HG02642 (cell line): Measurements from ENCODE around the gene FAM114A1.

Experiments used
- ATAC-seq: cut with Tn5 transposase; IDR thresholded peaks from one replicate; pipeline ENCODE4 v1.9.1; 2021; ENCODE audit warnings: mild to moderate bottlenecking; ENCODE audit not compliant: unreplicated experiment, poor library complexity

The FAM114A1 gene

GRCh38 chr4:38857354-38858096 lies 10.1 kb upstream of the FAM114A1 start:
- ATAC-seq = peak; percentile 60

GRCh38 chr4:38858097-38858420 lies 9.5 kb upstream of the FAM114A1 start:
- ATAC-seq = no peak

GRCh38 chr4:38859501-38859900 lies 8.1 kb upstream of the FAM114A1 start:
- no peak for ATAC-seq

- peak; percentile 51 for ATAC-seq
Observed at GRCh38 chr4:38860788-38861424, 6.7 kb upstream of the FAM114A1 start.

GRCh38 chr4:38861791-38862190 lies 5.8 kb upstream of the FAM114A1 start:
- ATAC-seq = no peak

GRCh38 chr4:38865445-38865844 lies 2.2 kb upstream of the FAM114A1 start:
- ATAC-seq = no peak

- ATAC-seq = no peak
Observed at GRCh38 chr4:38866973-38867477, 581 bp upstream of the FAM114A1 start.

GRCh38 chr4:38868059-38868960 lies 704 bp downstream of the FAM114A1 start:
- ATAC-seq = no peak

- ATAC-seq = no peak
Observed at GRCh38 chr4:38869511-38869910, 1.9 kb downstream of the FAM114A1 start.

- no peak for ATAC-seq
Observed at GRCh38 chr4:38870098-38870808, 2.6 kb downstream of the FAM114A1 start.

- no peak for ATAC-seq
Observed at GRCh38 chr4:38871593-38871992, 4.0 kb downstream of the FAM114A1 start.

- no peak for ATAC-seq
Observed at GRCh38 chr4:38872620-38873019, 5.0 kb downstream of the FAM114A1 start.

- ATAC-seq = no peak
Observed at GRCh38 chr4:38873290-38873944, 5.8 kb downstream of the FAM114A1 start.

- ATAC-seq = no peak
Observed at GRCh38 chr4:38876636-38877035, 9.0 kb downstream of the FAM114A1 start.

- ATAC-seq = no peak
Observed at GRCh38 chr4:38884254-38884653, 16.6 kb downstream of the FAM114A1 start.

GRCh38 chr4:38889143-38889542 lies 21.5 kb downstream of the FAM114A1 start:
- ATAC-seq = no peak

GRCh38 chr4:38891051-38891983 lies 23.7 kb downstream of the FAM114A1 start:
- ATAC-seq = no peak

- ATAC-seq = no peak
Observed at GRCh38 chr4:38894322-38894982, 26.8 kb downstream of the FAM114A1 start.
